OCI-LY7 (cell line): ENCODE measurements around the gene CPD. TPM values are rescaled to one million over a fixed set of nuclear protein-coding genes. Genes with fewer than 3 reads are reported as not detected.

Source experiments
- BruUV-seq: library from RNA; stranded (reverse); fragments of 400-500 nt; replicated peaks from 2 replicates; lab custom pipeline; 2021; lab: Mats Ljungman, UMichigan
- CTCF ChIA-PET: fragments of 300-600 bp; sonication (Branson Sonifier 250); formaldehyde crosslinking; loops from one replicate; lab custom pipeline; 2022; ENCODE audit warnings: antibody characterized with exemption; ENCODE audit not compliant: unreplicated experiment; lab: Charles Lee
- POLR2A ChIA-PET: fragments of 300-600 bp; sonication (Branson Sonifier 250); formaldehyde crosslinking; loops from one replicate; lab custom pipeline; 2022; ENCODE audit warnings: antibody characterized with exemption; lab: Charles Lee
- DNase-seq: peaks from one replicate; pipeline ENCODE4 v3.0.0-alpha.2; 2015; ENCODE audit warnings: low spot score
- H2AFZ ChIP-seq: fragments of 200-600 bp; sonication (generic), shearing (Covaris generic); 2 replicates; pipeline ENCODE4 v1.6.1; 2014; ENCODE audit warnings: mild to moderate bottlenecking, antibody characterized with exemption, low read length, moderate library complexity
- H3K27ac ChIP-seq: fragments of 200-600 bp; sonication (generic); 2 replicates; pipeline ENCODE4 v1.5.1; 2014; ENCODE audit warnings: mixed run types, low read depth, mild to moderate bottlenecking, moderate library complexity, low read length, inconsistent platforms; ENCODE audit not compliant: poor library complexity, severe bottlenecking
- H3K36me3 ChIP-seq: fragments of 200-600 bp; sonication (generic); 2 replicates; pipeline ENCODE4 v1.6.1; 2014; ENCODE audit warnings: mild to moderate bottlenecking, antibody characterized with exemption, low read length, moderate library complexity, mixed read lengths; ENCODE audit not compliant: insufficient read depth
- H3K4me1 ChIP-seq: fragments of 200-600 bp; sonication (generic); 2 replicates; pipeline ENCODE4 v1.5.1; 2014; ENCODE audit warnings: mild to moderate bottlenecking, low read length; ENCODE audit not compliant: insufficient read depth, poor library complexity, severe bottlenecking
- H3K4me2 ChIP-seq: fragments of 200-600 bp; sonication (generic); 2 replicates; pipeline ENCODE4 v1.6.1; 2014; ENCODE audit warnings: mild to moderate bottlenecking, low read length
- H3K4me3 ChIP-seq: fragments of 200-600 bp; sonication (generic); 2 replicates; pipeline ENCODE4 v1.5.1; 2014; ENCODE audit warnings: mild to moderate bottlenecking, low read depth, low read length; ENCODE audit not compliant: poor library complexity, severe bottlenecking
- H3K79me2 ChIP-seq: fragments of 200-600 bp; sonication (generic); 2 replicates; pipeline ENCODE4 v1.6.1; 2016; ENCODE audit warnings: low read depth, mild to moderate bottlenecking, low read length, moderate library complexity, mixed read lengths; ENCODE audit not compliant: insufficient read depth
- H3K9me2 ChIP-seq: fragments of 200-600 bp; sonication (generic); 2 replicates; pipeline ENCODE4 v1.6.1; 2016; ENCODE audit warnings: mild to moderate bottlenecking, low read length, mixed read lengths; ENCODE audit not compliant: insufficient read depth
- H3K9me3 ChIP-seq: fragments of 200-600 bp; sonication (generic); 2 replicates; pipeline ENCODE4 v1.6.1; 2014; ENCODE audit warnings: mild to moderate bottlenecking, mixed run types, low read length, mixed read lengths
- H4K20me1 ChIP-seq: fragments of 200-600 bp; sonication (generic); 2 replicates; pipeline ENCODE4 v1.6.1; 2014; ENCODE audit warnings: mild to moderate bottlenecking, antibody characterized with exemption, low read length, moderate library complexity, mixed read lengths; ENCODE audit not compliant: insufficient read depth
- EZH2phosphoT487 ChIP-seq: fragments of 200-600 bp; sonication (generic); IDR thresholded peaks from 2 replicates; pipeline ENCODE4 v1.6.1; 2018; ENCODE audit warnings: low read depth, borderline replicate concordance, mild to moderate bottlenecking, mixed run types, antibody characterized with exemption, low read length, moderate library complexity, mixed read lengths
- intact Hi-C: fragments of 100-400 bp; cut with micrococcal nuclease; formaldehyde crosslinking; loops from one replicate; pipeline ENCODE4 v1.10.0; 2022; ENCODE audit not compliant: unreplicated experiment
- total RNA-seq, 2 experiments: library from RNA; depleted of rRNA in 1 of 2; stranded (reverse); fragments of >200 nt in 1 of 2; shearing (Covaris generic) in 1 of 2; gene quantifications; 2 replicates each; pipeline ENCODE4 v1.2.3, GENCODE V29; 2014 to 2022
- TF ChIP-seq, protein P1 (sequence below): fragments of 200-600 bp; sonication (generic); conservative IDR thresholded peaks from 2 replicates; pipeline ENCODE4 v1.5.1; 2014; ENCODE audit warnings: mild to moderate bottlenecking, antibody characterized with exemption, low read length, moderate library complexity, mixed read lengths

The CPD gene
- total RNA-seq, 2 experiments from 2014 or later, result 16.4 to 24.0 TPM

DNA sequence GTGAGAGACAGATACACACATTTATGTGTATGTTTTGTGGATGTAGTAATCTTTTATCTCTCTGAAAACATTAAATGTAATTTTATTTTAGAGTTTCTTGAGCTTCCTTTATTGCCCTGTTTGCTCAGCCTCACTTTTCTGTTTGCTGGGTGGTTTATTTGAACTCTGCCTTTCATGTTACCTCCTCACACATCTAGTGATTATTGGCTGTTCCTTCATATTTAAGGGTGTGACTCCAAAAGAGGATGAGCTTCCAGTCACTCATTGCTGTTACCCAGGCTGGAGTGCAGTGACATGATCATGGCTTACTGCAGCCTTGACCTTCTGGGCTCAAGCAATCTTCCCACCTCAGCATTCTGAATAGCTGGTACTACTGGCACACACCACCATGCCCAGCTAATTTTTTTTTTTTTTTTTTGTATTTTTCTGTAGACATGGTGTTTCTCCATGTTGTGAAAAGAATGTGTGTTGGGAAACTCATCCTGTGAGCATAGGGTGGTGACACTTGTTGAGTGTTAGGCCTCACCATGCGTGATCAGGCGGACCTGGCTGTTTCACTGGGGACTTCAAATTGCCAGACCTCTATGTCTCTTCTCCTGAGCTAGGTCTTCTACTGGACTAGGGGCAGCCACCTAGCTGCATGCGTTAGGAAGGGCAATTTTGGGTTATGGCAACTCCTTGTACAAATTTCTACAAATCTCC lies 136.3 kb downstream of the CPD start:
- DNase-seq, result no peak
- H2AFZ ChIP-seq, result no peak overlapping the region
- no peak for TF ChIP-seq EZH2phosphoT487
- TF ChIP-seq, protein P1, sequence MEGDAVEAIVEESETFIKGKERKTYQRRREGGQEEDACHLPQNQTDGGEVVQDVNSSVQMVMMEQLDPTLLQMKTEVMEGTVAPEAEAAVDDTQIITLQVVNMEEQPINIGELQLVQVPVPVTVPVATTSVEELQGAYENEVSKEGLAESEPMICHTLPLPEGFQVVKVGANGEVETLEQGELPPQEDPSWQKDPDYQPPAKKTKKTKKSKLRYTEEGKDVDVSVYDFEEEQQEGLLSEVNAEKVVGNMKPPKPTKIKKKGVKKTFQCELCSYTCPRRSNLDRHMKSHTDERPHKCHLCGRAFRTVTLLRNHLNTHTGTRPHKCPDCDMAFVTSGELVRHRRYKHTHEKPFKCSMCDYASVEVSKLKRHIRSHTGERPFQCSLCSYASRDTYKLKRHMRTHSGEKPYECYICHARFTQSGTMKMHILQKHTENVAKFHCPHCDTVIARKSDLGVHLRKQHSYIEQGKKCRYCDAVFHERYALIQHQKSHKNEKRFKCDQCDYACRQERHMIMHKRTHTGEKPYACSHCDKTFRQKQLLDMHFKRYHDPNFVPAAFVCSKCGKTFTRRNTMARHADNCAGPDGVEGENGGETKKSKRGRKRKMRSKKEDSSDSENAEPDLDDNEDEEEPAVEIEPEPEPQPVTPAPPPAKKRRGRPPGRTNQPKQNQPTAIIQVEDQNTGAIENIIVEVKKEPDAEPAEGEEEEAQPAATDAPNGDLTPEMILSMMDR, result no peak
- H3K79me2 ChIP-seq, result no peaks in the 10 kb centered on the region
- peaks cover 50% of the 10 kb centered on the region for H3K36me3 ChIP-seq
- H4K20me1 ChIP-seq, result no peaks in the 10 kb centered on the region
- H3K27ac ChIP-seq, result no peak overlapping the region
- H3K4me3 ChIP-seq, result no peak overlapping the region
- H3K4me2 ChIP-seq, result no peak overlapping the region
- no peaks in the 10 kb centered on the region for H3K9me3 ChIP-seq
- ChIA-PET CTCF (no interaction called here), POLR2A (interaction anchor here (0.7 kb wide), 1 partner anchor 400 kb away, joined by 3 read pairs; no protein-coding TSS in a partner anchor)
- BruUV-seq, result no TSS peak
- intact Hi-C loops, result no loop called here
- H3K9me2 ChIP-seq, result no peaks in the 10 kb centered on the region
- H3K4me1 ChIP-seq, result no peaks in the 10 kb centered on the region

DNA sequence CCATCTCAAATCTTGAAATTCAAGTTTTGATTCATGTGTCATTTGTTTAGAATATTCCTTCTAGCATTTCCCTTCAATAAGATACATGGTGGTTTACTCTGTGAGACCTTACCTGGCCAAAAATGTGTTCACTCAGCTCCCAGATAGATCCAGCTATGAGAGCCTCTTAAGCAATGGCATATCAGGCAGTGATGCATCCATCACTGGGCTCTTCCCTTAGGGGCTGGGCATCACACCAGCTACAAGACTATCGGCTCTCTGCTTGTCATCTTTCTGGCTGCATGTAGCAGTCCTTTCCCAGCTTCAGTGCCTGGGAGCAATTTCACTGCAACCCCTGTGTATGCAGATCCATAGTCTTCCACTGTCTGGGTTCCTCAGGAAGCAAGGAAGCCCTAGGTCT lies 139.1 kb downstream of the CPD start:
- H3K9me2 ChIP-seq, result no peaks in the 10 kb centered on the region
- H3K79me2 ChIP-seq, result no peaks in the 10 kb centered on the region
- 0 out of 2 replicates have a peak, but pooled peaks cover 5% of the 10 kb centered on the region for H3K9me3 ChIP-seq
- H3K27ac ChIP-seq, result no peak overlapping the region
- BruUV-seq, result no TSS peak
- H4K20me1 ChIP-seq, result no peaks in the 10 kb centered on the region
- H3K4me3 ChIP-seq, result no peak overlapping the region
- no peak for DNase-seq
- H3K4me1 ChIP-seq, result no peaks in the 10 kb centered on the region
- peaks cover 71% of the 10 kb centered on the region for H3K36me3 ChIP-seq
- ChIA-PET POLR2A (interaction anchor here (0.6 to 0.8 kb wide), 2 partner anchors 27 to 156 kb away, joined by 4 to 10 read pairs; no protein-coding TSS in a partner anchor), CTCF (no interaction called here)
- no peak for TF ChIP-seq EZH2phosphoT487
- TF ChIP-seq, protein P1, result no peak
- no peak overlapping the region for H2AFZ ChIP-seq
- intact Hi-C loops, result no loop called here
- no peak overlapping the region for H3K4me2 ChIP-seq

DNA sequence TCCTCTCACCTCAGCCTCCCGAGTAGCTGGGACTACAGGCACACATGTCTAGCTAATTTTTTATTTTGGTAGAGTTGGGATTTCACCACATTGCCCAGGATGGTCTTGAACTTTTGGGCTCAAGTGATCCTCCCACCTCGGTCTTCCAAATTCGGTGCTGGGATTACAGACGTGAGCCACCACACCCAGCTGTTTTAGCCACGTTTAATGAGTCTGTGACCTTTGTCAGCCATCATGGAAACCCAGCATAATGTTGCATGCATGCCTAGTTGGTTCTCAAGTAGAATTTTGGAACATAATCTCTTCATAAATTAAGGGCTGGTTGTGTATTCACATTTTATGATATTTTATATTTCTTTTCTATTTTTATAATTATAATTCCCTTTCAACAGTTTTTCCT lies 140.4 kb downstream of the CPD start:
- BruUV-seq, result no TSS peak
- H3K4me1 ChIP-seq, result no peaks in the 10 kb centered on the region
- intact Hi-C loops, result no loop called here
- H3K9me3 ChIP-seq, result 0 out of 2 replicates have a peak, but pooled peaks cover 5% of the 10 kb centered on the region
- no peak overlapping the region for H3K4me2 ChIP-seq
- no peaks in the 10 kb centered on the region for H3K79me2 ChIP-seq
- no peaks in the 10 kb centered on the region for H3K9me2 ChIP-seq
- no peak for TF ChIP-seq EZH2phosphoT487
- TF ChIP-seq, protein P1, result no peak
- peaks cover 58% of the 10 kb centered on the region for H3K36me3 ChIP-seq
- no peak overlapping the region for H3K4me3 ChIP-seq
- no peaks in the 10 kb centered on the region for H4K20me1 ChIP-seq
- H2AFZ ChIP-seq, result no peak overlapping the region
- no peak for DNase-seq
- no peak overlapping the region for H3K27ac ChIP-seq
- ChIA-PET POLR2A (no interaction called here), CTCF (no interaction called here)
